ENCODE measurements around the gene SPACA9.

The SPACA9 gene

GRCh38 chr9:132898051-132898450, 19.4 kb downstream of the SPACA9 start:
- peaks cover 3% of the 10 kb centered on the region for H3K4me1 Mint-ChIP-seq
- no peaks in the 10 kb centered on the region for H3K9me3 Mint-ChIP-seq
- H3K27me3 Mint-ChIP-seq = no peaks in the 10 kb centered on the region
- peaks cover 12% of the 10 kb centered on the region for H3K36me3 Mint-ChIP-seq
- H3K4me3 Mint-ChIP-seq = no peak overlapping the region
- H3K27ac Mint-ChIP-seq = no peak overlapping the region

DNA sequence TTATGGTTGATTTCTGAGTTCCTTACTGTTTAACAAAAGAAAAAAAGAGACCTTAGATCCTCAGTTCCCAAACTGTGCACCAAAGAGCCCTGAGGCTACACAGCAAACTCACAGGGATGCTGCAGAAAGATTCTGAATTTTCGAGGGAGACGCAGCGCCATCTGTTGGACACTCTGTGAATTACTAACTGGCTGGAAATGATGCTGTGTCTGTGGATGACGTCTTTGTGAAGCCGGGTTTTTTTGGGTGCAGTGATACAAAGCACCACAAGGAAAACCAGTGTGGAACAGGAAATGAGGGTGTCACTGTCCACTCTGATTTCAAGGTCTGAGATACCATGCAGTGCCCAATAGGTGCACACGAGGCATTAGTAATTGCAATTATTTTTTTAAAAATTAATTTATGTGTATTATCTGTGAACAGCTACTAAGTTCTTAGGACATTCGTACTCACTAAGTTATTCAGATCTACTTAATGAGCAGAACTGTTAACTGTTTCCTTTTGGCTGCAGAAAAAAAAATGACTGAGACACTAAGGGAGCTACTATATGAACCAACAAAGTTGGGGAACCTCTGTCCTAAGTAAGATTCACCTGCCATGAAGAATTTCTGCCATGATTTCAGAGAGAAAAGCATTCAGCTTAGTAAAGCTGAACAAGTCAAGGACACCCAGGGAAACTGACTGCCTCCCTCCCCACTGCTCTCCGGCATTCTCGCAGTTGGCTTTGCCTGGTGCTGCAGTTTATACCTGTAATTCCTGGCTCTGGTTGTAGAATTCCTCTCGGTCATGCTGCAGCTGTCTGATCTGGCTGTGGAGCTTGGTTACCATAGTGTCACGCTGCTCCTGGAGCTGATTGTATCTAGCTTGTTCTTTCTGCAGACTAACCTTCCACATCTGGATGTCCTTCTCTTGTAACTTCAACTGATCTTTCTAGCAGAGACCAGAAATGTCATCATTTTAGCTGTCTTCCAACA, 23.4 kb downstream of the SPACA9 start:
- Mint-ChIP-seq H3K27ac (no peak overlapping the region), H3K36me3 (peaks cover 12% of the 10 kb centered on the region)

GRCh38 chr9:132903574-132904492, 25.1 kb downstream of the SPACA9 start:
- no peak overlapping the region for H3K27ac Mint-ChIP-seq
- H3K4me1 Mint-ChIP-seq = peaks cover 10% of the 10 kb centered on the region
- H3K4me3 Mint-ChIP-seq = no peak overlapping the region
- H3K27me3 Mint-ChIP-seq = no peaks in the 10 kb centered on the region
- H3K9me3 Mint-ChIP-seq = no peaks in the 10 kb centered on the region
- H3K36me3 Mint-ChIP-seq = peaks cover 6% of the 10 kb centered on the region

More for the DNA sequence above, 23.4 kb downstream of the SPACA9 start:
- Mint-ChIP-seq H3K27me3 (no peaks in the 10 kb centered on the region), H3K4me3 (no peak overlapping the region), H3K9me3 (no peaks in the 10 kb centered on the region), H3K4me1 (peaks cover 3% of the 10 kb centered on the region)

DNA sequence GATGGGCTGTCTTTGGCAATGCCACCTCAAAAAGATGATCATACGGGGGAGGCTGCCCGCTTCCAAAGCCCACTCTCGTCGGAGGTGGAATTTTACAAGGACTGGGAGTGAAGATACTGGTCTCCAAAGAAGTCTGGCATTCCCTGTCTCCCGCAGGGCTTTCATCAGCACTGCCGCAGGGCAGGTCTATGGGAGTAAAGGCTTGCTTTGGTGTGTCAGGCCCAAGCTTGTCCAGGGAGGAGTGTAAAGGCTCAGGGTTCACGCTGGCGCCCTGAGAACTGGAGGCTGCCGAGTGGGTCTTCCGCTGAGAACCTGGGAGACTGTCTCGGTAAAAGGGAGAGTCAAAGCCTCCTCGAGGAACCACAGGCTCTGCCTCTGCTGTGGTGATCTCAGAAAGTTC, 27.0 kb downstream of the SPACA9 start:
- Mint-ChIP-seq H3K27ac (no peak overlapping the region), H3K27me3 (no peaks in the 10 kb centered on the region), H3K4me1 (peaks cover 18% of the 10 kb centered on the region), H3K4me3 (no peak overlapping the region), H3K36me3 (peaks cover 7% of the 10 kb centered on the region), H3K9me3 (no peaks in the 10 kb centered on the region)

GRCh38 chr9:132908635-132909034, 29.9 kb downstream of the SPACA9 start:
- Mint-ChIP-seq H3K27ac (no peak overlapping the region), H3K4me3 (no peak overlapping the region), H3K4me1 (peaks cover 15% of the 10 kb centered on the region), H3K9me3 (no peaks in the 10 kb centered on the region), H3K36me3 (peaks cover 12% of the 10 kb centered on the region), H3K27me3 (no peaks in the 10 kb centered on the region)

DNA sequence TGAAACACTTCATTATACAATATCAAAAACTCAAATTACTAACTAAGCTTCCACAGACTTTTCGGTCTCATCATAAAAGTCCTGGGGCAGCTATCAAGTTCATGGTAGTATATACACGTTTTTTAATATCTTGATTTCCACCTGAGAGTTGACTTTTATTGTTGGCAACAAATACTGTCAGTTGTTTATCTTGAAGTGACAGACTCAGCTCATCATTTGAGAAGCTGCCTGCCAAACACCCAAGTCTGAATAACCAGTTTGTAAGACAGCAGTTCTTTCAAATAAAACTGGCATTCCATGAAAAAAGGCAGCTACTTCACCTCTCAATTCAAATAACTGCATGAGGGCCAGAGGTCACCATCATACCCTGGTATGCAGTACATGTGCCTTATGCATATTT, 30.6 kb downstream of the SPACA9 start:
- no peak overlapping the region for H3K27ac Mint-ChIP-seq
- H3K9me3 Mint-ChIP-seq = no peaks in the 10 kb centered on the region
- H3K36me3 Mint-ChIP-seq = peaks cover 12% of the 10 kb centered on the region
- peaks cover 15% of the 10 kb centered on the region for H3K4me1 Mint-ChIP-seq
- no peaks in the 10 kb centered on the region for H3K27me3 Mint-ChIP-seq
- no peak overlapping the region for H3K4me3 Mint-ChIP-seq

DNA sequence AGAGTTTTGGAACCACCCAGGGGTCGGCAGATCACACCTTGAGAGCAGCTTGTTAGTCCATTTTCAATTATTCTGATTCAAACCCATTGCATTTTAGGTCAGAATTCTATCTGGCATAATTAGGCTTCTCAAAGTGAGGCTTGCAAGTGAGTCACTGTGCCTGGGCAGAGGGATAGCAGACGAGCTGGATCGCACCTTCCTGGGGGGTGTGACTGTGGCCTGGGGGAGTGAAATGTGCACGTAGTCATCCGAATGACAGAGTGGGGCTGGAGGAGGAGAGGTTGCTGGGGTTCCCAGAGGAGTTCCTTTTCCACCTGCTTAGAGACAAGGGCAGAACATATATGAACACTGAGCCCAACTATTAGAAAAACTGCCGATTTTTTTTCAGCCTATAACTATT, 31.7 kb downstream of the SPACA9 start:
- peaks cover 15% of the 10 kb centered on the region for H3K4me1 Mint-ChIP-seq
- no peak overlapping the region for H3K27ac Mint-ChIP-seq
- no peaks in the 10 kb centered on the region for H3K27me3 Mint-ChIP-seq
- no peaks in the 10 kb centered on the region for H3K9me3 Mint-ChIP-seq
- no peak overlapping the region for H3K4me3 Mint-ChIP-seq
- H3K36me3 Mint-ChIP-seq = peaks cover 9% of the 10 kb centered on the region

GRCh38 chr9:132912131-132912530, 33.4 kb downstream of the SPACA9 start:
- H3K9me3 Mint-ChIP-seq = no peaks in the 10 kb centered on the region
- H3K36me3 Mint-ChIP-seq = peaks cover 15% of the 10 kb centered on the region

DNA sequence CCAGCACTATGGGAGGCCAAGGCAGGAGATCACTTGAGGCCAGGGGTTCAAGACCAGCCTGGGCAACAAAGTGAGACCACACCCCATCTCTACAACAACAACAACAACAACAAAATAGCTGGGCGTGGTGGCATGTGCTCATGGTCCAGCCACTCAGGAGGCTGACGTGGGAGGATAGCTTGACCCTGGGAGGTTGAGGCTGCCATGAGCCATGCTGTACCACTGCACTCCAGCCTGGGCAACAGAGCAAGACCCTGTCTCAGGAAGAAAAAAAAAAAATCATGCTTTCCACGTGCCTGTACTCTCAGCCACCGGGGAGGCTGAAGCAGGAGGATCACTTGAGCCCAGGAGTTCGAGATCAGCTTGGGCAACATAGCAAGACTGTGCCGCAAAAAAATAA, 36.2 kb downstream of the SPACA9 start:
- Mint-ChIP-seq H3K4me1 (no peaks in the 10 kb centered on the region), H3K27ac (no peak overlapping the region), H3K9me3 (no peaks in the 10 kb centered on the region), H3K4me3 (no peak overlapping the region), H3K27me3 (no peaks in the 10 kb centered on the region), H3K36me3 (peaks cover 28% of the 10 kb centered on the region)

More at GRCh38 chr9:132912131-132912530, 33.4 kb downstream of the SPACA9 start:
- Mint-ChIP-seq H3K27ac (no peak overlapping the region), H3K4me3 (no peak overlapping the region), H3K4me1 (peaks cover 15% of the 10 kb centered on the region), H3K27me3 (no peaks in the 10 kb centered on the region)

DNA sequence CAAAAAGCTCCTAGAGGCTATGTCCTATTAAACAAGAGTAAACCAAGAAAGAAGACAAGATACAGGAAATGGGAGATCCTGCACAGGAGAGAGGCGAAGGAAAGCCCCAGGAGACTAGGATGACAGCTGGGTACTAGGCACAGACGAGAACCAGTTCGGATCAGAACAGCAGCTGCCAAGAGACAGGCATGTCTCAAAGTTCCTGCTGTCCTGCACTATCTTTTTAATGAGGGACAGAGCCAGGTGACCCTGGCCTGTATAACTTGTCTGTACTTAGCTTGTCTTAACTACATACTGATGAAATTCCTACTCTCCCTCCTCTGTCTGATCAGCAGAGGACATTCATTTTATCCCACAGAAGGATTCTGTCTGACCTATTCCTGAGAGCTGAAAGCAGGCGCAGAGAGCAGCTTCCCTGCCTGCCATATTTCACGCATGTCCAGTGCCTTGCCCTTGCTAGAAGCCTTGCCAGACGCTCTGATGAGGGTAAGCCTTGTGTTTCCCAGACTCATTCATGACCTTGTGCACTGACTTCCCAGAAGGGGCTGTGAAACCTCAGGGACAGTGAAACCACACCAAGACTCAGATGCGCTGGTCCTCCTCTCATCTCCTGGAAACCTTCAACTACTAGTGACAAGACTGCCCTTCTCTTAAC, 41.0 kb downstream of the SPACA9 start:
- Mint-ChIP-seq H3K9me3 (no peaks in the 10 kb centered on the region), H3K36me3 (peaks cover 36% of the 10 kb centered on the region), H3K4me1 (no peaks in the 10 kb centered on the region), H3K27ac (no peak overlapping the region), H3K27me3 (no peaks in the 10 kb centered on the region), H3K4me3 (no peak overlapping the region)

DNA sequence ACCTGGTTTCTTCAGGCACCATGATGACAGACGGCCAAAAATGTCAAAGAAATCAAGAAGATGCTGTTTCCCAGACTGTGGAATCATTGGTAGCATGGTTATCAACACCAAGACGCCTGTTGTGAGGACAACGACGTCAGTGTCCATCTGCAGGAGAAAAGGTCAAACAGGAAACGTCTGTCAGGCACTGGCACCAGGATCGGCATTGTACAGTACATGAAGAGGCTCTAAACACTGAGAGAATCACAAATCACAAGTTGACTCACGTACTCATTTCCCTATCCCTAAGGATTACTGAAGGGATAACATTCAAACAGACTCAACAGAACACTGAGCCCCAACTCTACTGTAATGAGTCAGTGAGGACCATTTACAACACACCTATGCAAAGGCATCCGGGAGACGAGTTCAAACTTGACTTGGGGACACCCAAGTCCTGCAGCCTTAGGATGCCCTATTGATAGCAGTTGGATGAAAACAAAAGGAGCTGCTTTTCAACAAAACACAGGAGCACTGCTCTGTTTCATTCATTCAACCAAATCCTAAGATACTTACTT, 44.7 kb downstream of the SPACA9 start:
- peaks cover 29% of the 10 kb centered on the region for H3K36me3 Mint-ChIP-seq
- H3K4me1 Mint-ChIP-seq = no peaks in the 10 kb centered on the region
- H3K27me3 Mint-ChIP-seq = no peaks in the 10 kb centered on the region
- H3K4me3 Mint-ChIP-seq = no peak overlapping the region
- H3K27ac Mint-ChIP-seq = no peak overlapping the region
- no peaks in the 10 kb centered on the region for H3K9me3 Mint-ChIP-seq

GRCh38 chr9:132927704-132928103, 49.0 kb downstream of the SPACA9 start:
- H3K27me3 Mint-ChIP-seq = no peaks in the 10 kb centered on the region
- no peak overlapping the region for H3K4me3 Mint-ChIP-seq
- H3K9me3 Mint-ChIP-seq = no peaks in the 10 kb centered on the region
- H3K4me1 Mint-ChIP-seq = no peaks in the 10 kb centered on the region
- no peak overlapping the region for H3K27ac Mint-ChIP-seq
- peaks cover 22% of the 10 kb centered on the region for H3K36me3 Mint-ChIP-seq

- Mint-ChIP-seq H3K4me3 (no peak overlapping the region), H3K36me3 (peaks cover 14% of the 10 kb centered on the region), H3K9me3 (no peaks in the 10 kb centered on the region), H3K27ac (peak overlapping the region; percentile 38), H3K4me1 (peaks cover 11% of the 10 kb centered on the region), H3K27me3 (no peaks in the 10 kb centered on the region)
Measured at GRCh38 chr9:132931178-132931735, 52.6 kb downstream of the SPACA9 start.

GRCh38 chr9:132935026-132935425, 56.3 kb downstream of the SPACA9 start:
- Mint-ChIP-seq H3K27me3 (no peaks in the 10 kb centered on the region), H3K4me1 (peaks cover 24% of the 10 kb centered on the region), H3K36me3 (peaks cover 3% of the 10 kb centered on the region), H3K9me3 (no peaks in the 10 kb centered on the region), H3K27ac (no peak overlapping the region), H3K4me3 (no peak overlapping the region)

GRCh38 chr9:132937463-132937901, 58.8 kb downstream of the SPACA9 start:
- H3K4me3 Mint-ChIP-seq = no peak overlapping the region
- no peaks in the 10 kb centered on the region for H3K9me3 Mint-ChIP-seq
- H3K27me3 Mint-ChIP-seq = no peaks in the 10 kb centered on the region
- peaks cover 3% of the 10 kb centered on the region for H3K36me3 Mint-ChIP-seq
- H3K4me1 Mint-ChIP-seq = peaks cover 34% of the 10 kb centered on the region
- no peak overlapping the region for H3K27ac Mint-ChIP-seq
